HG03066 (cell line): ENCODE measurements around the gene PAN3.

Source experiments
- ATAC-seq: cut with Tn5 transposase; IDR thresholded peaks from one replicate; pipeline ENCODE4 v1.9.1; 2021; ENCODE audit warnings: low read depth; ENCODE audit not compliant: unreplicated experiment

The PAN3 gene

GRCh38 chr13:28283600-28283999 is 145.3 kb downstream of the PAN3 start:
- ATAC-seq = no peak

DNA sequence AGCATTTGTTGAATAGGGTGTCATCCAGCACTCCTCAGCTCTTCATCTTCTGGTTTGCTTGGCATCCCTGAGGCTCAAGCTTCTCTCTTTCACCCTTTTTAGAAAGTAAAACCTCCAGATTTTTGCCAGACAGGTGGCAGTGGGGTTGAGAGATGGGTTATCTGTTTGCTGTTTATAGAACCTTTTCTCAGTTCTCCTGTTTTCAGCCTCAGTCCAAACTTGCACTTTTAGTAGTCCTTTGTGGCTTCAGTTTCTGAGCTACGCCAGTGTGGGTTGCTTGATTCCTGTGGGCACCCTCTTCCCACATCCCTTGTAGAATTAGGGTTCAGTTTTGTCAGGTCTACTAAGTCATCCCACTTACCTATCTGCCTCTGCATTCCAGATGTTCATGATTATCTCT is 147.9 kb downstream of the PAN3 start:
- ATAC-seq = no peak

DNA sequence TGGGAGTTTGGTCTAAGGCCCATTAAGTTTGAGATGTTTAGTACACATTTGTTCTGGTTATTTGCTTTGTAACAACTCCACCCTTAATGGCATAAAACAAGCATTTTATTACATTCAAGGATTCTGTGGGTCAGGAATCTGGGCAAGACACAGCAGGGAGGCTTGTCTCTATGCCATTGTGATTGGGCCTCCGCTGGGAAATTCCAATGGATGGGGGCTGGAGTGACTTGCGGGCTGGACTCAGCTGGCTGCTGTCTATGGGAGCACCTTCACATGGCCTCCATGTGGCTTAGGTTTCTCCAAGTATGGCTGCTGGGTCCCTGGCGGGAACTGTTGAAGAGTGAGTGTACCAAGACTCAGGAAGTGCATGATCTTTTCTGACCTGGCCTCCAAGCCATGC is 159.0 kb downstream of the PAN3 start:
- no peak for ATAC-seq

GRCh38 chr13:28299916-28300315 is 161.6 kb downstream of the PAN3 start:
- no peak for ATAC-seq

DNA sequence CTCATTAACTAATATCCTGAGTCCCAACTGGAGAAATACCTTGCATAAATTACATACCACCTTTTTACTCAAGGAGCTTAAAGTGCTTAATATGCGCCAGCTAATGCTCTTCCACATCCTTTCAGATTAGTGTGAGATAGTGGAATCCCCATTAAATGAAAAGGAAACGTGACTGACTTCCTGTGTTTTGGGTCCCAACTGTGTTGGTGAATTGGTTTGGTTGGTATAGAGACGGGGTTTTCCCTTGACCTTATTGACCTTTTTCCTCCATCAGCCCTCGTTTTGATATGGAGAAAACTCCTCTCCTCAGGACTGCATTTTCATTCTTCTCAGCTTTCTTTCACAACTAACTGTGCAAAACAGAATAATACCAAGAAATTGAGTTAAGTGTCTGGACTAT is 163.5 kb downstream of the PAN3 start:
- ATAC-seq = no peak

GRCh38 chr13:28306325-28306724 is 168.0 kb downstream of the PAN3 start:
- no peak for ATAC-seq

GRCh38 chr13:28313579-28313978 is 175.2 kb downstream of the PAN3 start:
- ATAC-seq = no peak

DNA sequence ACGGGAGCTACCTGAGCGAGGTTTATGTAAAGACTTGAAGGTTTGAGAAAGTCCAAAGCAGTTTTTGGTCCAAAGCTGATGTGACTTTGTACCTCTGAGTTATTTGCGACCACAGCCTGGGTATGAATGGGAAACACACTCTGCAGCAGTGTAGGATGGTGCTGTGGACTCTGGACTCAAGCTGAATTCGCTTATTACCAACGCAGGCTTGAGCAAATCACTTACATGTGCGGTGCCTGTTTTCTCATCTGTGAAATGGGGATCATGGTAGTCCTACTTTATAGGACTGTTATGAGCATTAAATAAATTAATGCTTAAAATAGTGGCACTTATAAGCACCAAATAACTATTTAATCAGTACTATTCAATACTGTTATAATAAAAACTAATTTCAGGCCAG is 176.5 kb downstream of the PAN3 start:
- ATAC-seq = no peak

- no peak for ATAC-seq
These were observed 177.8 kb downstream of the PAN3 start for GRCh38 chr13:28316129-28316528.

DNA sequence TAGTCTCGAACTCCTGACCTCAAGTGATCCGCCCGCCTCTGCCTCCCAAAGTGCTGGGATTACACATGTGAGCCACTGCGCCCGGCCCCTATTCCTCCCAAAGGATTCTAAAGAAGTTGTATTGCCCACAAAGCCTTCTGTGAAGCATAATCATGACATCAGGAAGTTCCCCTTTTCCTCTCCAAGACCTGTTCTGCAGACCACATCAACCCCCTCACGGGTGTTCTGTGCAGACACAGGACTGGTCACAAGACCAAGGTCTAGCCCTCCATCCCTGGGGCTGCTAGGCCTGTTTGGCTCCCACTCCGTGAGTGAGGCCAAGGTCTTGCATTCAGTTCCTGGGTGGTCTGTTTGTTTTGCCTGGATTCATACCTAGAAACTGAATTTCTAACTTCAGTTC is 178.5 kb downstream of the PAN3 start:
- ATAC-seq = no peak

GRCh38 chr13:28318496-28318895 is 180.2 kb downstream of the PAN3 start:
- ATAC-seq = no peak

GRCh38 chr13:28319528-28319927 is 181.2 kb downstream of the PAN3 start:
- ATAC-seq = no peak

DNA sequence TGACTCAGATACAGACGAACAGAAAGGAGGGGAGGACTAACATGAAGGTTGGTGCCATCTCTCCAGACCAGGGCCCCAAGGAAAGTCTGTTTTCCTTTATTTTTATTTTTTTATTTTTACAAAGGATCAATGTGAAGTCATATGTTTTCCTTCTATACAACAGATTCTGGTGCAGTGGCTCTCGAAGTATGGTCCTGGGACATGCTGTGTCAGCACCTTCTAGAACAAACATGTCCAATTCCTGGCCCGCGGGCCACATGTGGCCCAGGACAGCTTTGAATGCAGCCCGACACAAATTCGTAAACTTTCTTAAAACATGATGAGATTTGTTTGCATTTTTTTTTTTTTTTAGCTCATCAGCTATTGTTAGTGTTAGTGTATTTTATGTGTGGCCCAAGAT is 181.9 kb downstream of the PAN3 start:
- no peak for ATAC-seq

- no peak for ATAC-seq
These were observed 182.7 kb downstream of the PAN3 start for GRCh38 chr13:28320884-28321574.

DNA sequence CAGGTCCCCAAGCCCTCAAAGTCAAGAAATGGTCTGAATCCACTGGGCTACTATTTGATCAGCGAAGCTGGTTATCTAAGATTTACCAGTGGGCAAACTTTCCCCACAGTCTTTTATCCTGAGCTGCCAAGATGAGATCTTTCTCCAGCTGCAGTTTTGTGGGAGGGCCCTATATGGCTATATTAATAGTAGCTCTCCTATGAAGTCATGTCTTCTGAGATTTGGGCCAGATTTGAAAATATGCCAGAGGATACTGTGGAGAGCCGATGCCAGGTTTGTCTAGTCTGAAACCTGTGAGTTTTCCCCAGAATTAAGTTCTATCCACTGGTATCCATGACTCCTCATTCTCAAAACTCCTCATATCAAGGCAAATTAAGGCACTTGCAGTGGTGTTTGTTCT is 183.4 kb downstream of the PAN3 start:
- ATAC-seq = no peak

GRCh38 chr13:28322256-28322905 is 184.0 kb downstream of the PAN3 start:
- ATAC-seq = no peak

DNA sequence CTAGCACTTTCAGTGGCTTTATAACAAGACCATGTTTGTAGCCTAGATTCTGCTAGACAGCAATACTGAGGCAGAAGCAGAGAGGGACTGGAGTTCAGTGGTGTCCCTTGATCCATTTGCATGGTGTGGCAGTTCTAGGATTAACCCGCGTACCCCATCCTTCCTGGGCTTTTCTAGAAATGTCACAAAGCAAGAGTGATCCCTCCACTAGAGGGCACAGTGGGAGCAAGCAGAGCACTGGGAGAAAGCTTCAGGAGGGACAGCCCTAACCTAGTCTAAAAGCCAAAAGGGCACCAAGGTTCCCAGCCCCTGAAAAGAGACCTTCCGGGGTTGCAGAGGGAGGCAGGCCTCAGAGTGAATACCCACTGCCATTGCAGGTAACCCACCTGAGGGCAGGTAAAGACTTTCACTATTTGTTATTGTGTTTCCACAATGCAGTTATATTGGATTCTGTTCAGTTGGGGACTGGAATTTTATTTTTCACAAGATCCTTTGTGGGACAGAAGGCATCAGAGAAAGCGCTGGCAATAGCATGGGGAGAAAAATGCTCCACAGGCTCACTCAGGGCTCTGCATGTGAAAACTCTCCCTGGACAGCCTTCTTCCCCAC is 185.9 kb downstream of the PAN3 start:
- ATAC-seq = peak; percentile 54

DNA sequence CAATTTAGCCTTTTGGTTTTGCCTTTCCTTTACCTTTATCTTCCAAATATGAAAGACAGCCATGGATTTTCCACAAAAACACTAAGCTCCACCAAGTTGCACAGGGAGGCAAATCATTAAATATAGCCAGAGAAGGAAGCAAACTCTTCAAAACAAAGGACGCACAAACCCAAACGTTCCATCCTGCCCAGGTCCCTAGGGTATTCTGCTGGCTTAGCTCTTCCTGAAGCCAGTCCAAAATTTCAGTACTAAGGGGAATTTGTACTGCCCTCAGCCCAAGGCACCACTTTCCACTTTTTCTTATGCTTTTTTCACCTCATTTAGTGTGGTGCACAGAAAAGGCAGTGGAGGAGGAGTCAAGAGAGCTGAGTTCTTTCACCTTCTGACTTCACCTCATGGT is 186.7 kb downstream of the PAN3 start:
- ATAC-seq = no peak

DNA sequence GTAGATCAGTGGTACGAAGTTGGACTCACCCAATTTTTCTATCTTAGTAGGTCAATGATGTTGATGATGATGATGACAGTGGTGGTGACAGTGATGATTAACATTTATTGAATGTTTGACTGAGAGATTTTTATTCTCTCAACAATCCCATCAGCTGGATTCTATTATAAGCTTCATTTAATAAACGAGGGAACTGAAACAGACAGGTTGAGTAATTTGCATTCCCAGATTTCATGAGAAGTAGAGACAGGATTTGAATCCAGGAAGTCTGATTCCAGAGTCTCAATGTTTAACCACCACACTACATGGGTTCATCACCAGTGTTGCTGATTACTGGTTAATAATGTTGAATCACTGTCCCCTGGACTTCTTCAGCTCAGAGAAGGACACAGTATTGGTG is 187.7 kb downstream of the PAN3 start:
- no peak for ATAC-seq

DNA sequence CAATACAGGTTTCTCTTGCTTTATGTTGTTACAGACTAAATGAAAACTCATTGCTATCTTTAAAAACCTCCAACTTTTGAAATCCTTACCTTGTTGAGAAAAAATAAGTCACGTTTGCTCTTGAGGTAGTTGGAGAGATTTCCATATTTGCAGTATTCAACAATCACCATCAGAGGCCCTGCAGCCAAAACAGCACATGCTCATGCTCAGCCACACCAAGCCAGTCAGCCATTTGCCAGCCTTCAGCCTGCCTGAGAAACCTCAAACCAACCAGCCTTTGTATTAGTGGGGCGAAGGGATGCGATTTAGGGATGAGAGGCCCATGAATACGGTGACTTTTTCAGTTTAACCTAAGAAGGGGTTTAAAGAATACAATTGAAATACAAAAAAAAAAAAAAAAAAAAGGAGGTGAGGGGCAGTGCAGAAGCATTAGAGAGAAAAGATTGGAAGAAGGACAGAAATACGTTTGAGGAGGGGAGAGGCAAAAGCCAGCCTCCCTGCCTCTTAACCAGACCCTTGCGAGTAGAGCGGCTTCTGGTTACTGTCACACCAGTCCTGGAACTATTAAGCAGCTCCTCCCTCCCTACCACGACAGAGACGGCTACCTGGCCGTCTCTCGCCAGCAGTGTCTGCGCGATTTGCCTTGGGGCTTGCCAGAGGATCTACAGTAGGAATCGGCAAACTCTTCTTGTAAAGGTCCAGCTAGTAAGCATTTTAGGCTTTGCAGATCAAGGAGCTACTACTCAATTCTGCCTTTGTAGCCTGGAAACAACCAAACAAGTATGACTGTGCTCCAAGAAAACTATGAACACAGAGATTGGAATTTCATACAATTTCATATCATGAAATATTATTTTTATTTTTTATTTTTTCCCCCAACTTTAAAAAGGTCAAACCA is 189.3 kb downstream of the PAN3 start:
- no peak for ATAC-seq

DNA sequence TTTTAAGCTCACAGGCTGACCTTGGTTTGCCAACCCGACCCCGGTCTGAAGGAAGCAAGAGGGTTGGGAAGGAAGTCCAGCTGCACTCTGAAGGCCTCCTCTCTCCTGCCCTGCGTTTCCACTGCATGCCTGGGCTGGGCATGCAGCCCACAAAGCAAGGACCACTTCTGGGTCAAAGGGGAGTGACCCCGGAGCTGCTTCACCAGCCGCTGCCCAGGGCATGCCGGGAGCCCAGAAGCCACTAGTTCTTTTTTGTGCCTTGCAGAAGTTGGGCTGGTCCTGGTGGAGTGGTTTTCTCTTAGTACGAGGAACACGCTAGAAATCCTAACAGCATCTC is 189.9 kb downstream of the PAN3 start:
- ATAC-seq = no peak
